EL (cell line): ENCODE data around the gene PARD3.
"Not testable (repeated sequence)": the region's sequence is repeated elsewhere in the genome, so short reads cannot be mapped to it uniquely, and the experiment has no call there.

Source experiments
- DNase-seq: peaks from one replicate; pipeline ENCODE4 v3.0.0-alpha.2; 2016

Gene PARD3

DNA sequence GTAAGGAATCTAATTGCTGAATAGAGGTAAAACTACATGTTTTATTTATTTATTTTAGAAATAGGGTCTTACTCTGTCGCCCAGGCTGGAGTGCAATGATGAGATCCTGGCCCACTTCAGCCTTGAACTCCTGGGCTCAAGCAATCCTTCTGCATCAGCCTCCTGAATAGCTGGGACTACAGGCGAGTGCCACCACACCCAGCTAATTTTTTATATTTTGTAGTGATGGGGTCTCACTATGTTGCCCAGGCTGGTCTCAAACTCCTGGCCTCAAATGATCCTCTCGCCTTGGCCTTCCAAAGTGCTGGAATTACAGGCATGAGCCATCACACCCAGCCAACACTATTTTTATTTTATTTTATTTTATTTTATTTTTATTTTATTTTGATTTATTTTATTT lies 170.3 kb downstream of the PARD3 start:
- not testable (repeated sequence) for DNase-seq

DNA sequence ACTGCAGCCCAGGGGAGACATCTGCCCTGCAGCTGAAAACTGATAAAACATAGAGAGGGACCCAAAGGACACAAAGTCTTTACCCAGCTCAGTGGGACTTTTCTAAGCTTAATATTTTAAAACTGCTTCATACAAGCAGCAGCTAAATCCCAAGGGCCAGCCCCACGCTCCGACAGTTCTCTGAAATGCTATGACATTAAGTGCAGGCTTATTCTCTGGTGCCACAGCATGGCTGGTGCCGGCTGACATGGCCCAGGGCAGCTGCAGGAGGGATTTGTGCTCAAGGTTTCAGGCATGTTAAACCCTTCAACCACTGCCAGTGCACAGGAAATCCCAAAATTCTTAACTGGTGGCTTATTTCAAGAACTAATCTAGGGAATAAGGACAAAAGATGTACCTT lies 170.9 kb downstream of the PARD3 start:
- DNase-seq = no peak

DNA sequence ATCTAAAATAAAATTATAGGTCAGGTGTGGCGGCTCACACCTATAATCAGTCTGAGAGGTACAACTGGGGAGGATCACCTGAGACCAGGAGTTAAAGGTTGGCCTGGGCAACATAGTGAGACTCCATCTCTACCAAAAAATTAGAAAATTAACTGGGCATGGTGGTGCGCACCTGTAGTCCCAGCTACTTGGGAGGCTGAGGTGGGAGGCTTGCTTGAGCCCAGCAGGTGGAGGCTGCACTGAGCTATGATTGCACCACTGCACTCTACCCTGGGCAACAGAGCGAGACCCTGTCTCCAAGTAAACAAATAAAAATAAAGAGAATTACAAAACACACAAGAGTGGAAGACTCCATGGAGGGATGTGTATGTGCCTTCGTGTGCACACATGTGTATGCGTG lies 171.5 kb downstream of the PARD3 start:
- no peak for DNase-seq

DNA sequence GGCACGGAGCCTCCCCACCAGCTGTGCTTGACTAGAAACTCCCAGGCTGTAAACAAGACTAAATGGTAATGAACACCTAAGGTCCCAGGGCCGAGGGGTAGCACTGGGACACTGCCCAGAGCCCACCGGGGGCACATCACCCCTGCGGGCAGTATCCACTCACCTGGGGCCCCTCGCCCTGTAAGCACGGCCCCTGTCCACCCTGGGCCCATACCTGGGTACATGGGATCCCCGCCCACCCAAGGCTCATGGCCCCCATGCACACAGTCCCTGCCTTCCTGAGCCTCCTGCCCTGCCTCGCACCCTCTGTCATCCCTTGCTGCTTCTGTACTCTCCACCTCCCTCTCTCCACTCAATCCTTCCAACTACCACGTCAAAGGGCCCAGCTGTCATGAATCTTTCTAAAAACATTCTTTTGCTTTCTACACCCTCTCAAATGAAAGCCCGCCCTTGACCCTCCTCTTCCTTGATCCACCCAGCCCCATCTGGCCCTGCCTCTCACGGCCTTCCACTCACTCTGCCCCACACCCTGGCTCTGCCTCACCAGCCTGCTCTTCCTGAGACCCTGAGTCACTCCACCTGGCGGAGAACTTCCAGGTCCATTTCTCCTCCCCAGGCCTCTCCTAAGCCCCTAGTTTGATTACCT lies 173.1 kb downstream of the PARD3 start:
- no peak for DNase-seq

DNA sequence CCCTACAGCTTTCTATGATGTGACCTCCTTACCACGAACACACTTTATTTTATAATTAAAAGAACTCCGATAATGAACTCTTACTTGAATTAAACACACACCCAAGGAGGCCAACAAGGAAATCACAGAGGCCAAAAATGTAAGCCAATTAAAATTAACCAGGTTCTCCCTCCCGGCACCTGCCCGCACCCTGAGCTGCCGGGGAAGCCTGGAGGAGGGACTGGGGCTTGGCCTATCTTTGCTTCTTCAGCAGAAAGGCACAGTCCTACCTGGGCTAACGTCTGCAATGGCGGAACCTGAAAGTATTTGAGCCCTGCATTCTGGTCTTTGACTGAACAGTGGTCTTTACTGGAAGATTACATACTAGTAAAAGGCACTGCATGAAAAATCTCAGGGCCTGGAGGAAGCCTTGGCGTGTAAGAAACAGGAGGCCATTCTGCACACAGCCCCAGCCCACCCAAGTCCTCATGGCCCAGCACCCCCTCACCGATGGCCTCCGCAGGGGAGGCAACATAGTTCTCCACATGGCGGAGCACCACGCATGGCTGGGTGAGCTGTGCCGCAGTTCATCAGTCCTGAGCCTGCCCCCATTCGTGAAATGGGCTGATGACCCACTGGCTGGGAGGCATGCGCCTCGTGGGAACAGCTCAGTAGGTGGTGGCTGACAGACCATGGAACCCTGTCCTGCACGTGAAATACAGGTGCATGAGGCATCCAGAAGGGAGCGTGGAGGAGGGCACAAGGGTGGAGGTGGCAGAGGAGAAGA lies 173.8 kb downstream of the PARD3 start:
- DNase-seq = no peak

DNA sequence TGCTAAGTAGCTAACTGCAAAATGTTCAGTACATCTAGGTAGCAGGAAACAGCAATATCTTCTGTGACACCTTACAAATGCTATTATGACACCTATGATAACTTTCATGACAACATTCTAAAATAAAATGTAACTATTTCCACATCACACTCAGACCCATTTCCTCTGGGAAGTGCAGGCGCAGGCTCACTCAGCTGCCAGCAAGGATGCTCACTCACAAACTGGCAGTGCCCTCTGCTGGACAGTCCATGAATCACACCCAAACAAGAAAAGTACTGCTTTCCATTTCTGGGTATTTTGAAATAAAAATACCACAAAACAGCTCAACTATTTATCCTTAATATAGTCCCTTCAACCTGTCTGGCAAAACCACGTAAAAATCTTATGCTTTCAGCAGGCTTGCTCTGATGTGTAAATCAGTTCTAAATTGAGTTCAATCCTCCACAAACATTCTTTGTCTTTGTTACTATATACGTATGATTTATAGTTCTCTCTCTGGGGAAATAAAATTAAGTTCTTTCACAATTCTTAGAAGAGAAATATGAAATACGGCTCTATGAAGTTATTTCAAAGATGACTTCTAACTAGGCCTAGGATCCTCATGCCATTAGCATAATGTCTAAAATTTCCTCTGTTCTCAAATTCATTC lies 176.6 kb downstream of the PARD3 start:
- DNase-seq = peak; percentile 78

DNA sequence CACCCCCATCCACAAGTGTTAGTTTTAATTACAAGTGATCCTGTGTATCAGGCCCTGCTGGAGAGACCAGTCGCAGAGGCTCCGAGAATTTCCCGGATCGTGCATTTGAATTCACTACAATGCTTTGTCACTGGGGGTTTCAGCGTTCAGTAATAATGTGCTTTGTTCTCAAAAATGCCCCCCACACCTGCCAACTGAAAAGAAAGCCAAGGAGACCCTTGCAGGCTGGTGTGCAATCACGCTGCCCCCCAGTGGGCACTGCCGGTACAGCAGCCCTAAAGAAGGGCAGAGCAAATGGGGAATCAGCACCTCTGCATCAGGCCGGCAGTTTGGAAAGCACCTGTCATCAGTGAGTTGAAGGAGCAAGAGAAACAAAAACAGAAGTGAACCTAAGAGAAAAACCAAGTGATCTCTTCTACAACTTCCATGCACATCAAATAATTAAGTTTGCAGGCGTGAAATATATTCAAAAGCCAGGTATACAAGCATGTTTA lies 177.6 kb downstream of the PARD3 start:
- DNase-seq = peak; percentile 41

DNA sequence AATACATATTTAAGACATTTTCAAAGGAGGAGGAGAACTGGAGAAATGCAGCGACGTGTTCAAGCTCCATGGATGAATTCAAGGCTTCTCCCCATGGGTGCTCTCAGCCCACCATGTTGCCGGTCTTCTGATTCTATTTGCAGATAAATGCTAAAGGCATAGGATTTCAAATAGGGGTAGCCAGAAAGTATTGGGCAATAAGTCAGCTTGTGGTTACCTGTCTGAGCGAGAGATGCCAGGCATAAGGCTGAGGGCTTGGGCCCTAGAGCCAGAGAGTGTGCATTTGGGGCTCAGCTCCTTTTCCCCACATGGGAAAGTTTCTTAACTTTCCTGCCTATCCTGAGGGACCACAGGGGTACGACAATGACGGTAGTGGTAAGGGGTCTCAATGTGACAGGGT lies 180.0 kb downstream of the PARD3 start:
- DNase-seq = no peak

DNA sequence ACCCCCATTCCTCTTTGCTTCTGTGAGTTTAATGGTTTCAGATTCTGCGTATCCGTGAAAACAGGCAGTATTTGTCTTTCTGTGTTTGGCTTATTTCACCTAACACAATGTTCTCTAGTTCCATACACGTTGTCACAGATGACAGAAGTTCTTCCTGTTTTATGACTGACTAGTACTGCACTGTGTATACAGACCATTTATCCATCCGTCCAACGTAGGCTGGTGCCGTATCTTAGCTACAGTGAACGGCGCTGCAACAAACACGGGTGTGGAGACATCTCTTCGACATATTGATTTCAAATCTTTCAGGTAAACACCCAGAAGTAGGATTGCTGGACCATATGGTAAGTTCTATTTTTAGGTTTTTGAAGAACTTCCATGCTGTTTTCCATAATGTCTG lies 181.7 kb downstream of the PARD3 start:
- DNase-seq = no peak

DNA sequence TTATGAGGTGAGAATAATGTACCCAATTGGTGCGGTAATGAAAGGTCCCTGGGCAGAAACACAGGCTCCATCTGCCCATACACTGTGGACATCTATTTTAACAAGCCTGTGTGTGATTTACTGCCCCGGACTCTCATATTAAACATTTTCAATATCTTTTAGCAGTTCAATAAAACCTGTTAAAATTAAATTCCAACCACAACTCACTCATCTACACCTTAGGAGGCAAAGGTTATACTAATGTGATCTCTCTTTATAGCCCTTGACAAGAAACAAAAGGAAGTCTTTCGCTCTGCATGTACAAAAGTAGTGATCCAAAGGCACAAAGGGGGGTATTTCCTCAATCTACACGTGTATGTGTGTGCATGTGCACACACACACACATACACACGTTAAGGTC lies 186.0 kb downstream of the PARD3 start:
- DNase-seq = no peak

DNA sequence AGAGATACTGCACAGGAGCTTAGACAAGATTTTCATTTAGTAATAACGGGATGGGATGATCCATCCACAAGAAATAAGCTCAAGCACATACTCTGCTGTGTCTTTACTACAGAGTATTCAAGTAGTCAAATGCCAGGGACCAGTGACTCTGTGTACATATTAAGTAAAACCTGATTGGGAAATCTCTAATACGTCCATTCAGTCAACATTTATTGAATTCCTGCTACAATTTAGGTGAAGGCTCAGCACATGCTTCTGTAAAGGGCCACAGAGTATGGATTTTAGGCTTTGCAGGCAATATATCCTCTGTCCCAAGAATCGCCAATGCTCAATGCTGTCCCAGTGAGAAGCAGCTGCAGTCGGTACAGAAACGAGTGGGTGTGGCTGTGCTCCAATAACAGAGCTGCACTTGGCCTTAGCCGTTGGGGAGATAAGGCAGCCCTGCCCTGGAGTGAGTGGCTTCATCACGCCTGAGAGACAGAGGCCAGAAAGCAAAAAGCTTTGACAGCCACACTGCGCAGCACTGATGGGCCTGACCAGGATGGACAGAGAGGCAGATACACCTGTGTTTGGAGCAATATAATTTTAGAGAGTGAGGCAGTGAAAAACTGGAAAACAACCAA lies 186.8 kb downstream of the PARD3 start:
- no peak for DNase-seq

DNA sequence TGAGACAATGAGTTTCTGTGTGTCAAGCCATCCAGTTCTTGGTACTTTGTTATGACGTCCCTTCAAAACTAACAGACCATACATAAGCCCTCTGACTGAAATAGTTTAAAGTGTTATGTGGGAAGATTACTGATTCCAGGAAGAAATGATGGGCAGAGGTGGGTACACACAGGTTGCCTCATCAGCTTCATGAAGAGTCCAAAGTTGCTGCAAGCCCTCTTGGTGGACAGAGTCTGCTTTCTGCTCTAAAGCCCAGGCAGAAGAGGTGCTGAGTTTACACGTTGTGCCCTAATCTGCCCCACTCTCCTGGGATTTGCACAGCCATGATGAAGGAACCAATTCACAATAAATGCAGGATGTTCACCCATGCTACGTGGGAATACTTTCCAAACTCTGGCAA lies 187.4 kb downstream of the PARD3 start:
- DNase-seq = no peak

DNA sequence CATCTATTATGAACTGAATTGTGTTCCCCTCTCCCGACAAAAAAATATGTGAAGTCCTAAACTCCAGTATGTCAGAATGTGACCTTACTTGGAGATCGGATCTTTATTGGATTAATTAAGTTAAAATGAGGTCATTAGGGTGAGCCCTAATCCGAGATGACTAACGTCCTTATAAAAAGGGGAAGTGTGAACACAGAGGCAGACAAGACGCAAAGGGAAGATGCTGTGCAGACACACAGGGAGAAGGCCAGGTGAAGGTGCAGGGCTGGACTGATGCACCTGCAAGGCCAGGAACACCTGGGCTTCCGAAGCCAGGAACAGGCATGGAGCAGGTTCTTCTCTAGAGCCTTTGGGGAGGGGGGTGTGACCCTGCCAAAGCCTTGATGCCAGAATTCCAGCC lies 187.8 kb downstream of the PARD3 start:
- DNase-seq = no peak

DNA sequence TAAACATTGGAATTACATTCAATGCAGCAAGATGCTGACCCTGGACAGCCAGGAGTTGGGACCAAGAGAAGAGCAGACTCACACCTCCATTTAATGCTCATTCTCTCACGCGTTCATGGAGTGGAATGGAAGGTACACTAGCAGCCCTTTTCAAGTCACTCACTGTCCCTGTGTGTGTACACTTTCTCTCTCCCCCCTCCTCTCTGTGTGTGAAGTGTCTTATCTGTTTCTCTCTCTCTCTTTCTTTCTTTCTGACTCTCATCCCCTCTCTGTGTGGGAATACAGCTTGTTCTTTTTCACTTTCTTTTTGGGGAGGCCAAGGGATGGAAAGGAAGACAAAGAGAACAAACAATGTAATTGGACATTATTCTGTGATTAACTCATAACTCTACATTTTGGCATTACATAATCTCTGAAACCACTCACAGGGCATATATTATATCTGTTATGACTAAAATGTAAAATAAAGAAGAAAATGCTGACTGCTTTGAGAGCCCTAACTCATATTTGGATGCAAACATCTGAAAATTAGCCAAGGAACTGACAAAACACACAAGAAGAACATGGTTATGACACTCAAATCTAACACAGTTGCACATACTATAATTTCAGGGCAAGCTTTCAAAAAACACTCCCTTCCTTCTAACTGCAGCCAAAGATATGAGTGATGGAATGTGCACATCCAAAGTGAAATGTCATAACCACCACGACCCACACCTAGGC lies 188.8 kb downstream of the PARD3 start:
- peak; percentile 10 for DNase-seq

DNA sequence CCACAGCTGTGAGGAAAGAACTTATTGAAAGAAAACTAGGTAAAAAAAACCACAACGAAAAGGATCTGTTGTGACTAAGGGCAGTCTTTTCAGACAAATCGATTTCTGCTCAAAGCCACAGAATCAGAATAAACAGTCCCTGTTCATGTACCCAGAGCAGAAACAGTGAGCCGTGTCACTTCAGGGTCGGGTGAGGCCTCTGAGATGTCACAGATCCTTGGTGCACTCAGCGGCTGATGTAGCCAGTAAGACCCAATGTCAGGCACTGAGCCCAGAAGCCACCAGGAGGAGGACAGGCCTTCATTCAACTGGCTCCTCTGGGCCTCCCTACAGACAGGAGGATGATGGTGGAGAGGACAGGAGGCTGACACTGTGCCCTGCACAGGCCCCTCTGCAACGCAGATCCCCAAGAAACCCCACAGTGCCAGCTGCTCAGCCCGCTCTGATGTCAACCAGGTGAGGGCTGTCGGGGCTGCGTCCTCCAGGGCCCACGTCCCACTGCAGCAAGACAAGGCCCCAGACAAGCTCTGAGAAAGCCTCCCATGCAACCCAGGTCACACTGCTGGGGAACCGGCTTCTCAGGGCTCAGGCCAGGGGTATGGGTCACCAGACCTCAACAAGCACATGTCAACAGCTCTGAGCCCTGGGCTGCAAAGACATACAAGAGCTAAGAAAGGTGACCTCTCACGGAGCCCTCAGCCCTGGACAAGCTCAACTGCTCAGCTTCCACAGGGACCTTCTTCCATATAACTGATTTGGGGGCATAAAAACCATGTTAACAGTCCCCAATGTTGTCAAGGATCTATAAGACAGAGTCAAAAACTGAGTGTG lies 190.6 kb downstream of the PARD3 start:
- no peak for DNase-seq

DNA sequence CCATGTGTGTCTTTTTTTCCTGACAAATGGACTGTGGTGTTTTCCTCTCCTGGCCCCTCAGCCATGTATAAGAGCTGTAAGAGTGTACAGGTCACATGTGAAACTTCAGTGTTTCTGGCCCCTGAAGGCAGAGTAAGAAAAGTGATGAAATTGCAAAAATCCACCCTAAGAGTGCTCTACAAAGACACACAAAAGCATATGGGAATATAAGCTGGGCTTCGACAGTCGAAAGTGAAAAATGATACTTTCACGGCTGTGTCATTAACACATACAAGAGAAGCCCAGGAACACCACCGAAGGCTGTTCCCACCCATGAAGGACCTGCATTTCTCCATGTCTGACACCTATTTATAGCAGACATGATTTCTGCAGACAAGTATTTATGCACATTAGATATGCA lies 192.2 kb downstream of the PARD3 start:
- DNase-seq = no peak

DNA sequence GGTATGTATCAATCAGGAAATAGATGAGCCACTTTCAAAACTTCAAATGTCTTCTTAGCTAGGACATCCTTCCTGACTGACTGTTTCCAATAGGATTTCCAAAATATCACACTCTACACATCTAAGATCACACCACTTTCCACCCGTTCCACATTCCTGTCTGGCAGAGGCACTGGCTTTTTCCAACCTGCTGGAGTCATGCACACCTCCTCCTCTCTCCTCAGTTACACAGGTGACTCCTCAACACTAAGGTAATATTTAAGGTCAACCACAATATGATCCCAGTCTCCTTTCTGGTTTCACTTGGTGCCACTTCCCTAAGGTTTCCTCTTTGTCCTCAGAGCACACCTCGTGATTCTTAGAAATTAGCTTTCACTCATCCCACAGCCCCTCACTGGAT lies 196.5 kb downstream of the PARD3 start:
- DNase-seq = no peak

DNA sequence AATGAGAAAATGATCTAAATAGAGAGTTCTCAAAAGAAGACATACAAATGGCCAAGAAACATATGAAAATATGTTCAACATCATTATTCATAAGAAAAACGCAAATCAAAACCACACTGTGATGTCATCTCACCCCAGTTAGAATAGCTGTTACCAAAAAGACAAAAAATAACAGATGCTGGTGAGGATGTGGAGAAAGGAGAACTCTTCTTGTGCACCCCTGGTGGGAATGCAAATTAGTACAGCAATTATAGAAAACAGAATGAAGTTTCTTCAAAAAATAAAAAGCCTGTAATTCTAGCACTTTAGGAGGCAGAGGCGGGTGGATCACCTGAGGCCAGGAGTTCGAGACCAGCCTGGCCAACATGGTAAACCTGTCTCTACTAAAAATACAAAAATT lies 199.3 kb downstream of the PARD3 start:
- DNase-seq = peak; percentile 27

DNA sequence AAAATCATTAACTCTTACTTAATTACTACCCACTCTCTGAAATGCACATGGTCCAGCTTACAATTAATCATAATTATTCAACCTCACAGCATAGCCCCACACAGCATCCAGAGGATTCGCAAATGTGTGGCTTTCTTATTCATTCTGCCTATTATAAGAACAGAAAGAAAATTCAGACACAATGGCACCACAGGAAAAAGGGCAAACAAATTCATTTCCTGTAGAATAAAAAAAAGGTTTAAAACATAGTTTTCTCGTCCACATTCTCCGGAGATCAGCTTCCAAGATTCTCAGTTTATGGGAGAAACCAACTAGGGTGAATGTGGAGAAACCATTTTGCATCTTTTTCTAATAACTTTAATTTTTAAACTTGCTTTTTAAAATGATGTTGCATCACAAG lies 201.6 kb downstream of the PARD3 start:
- DNase-seq = no peak

DNA sequence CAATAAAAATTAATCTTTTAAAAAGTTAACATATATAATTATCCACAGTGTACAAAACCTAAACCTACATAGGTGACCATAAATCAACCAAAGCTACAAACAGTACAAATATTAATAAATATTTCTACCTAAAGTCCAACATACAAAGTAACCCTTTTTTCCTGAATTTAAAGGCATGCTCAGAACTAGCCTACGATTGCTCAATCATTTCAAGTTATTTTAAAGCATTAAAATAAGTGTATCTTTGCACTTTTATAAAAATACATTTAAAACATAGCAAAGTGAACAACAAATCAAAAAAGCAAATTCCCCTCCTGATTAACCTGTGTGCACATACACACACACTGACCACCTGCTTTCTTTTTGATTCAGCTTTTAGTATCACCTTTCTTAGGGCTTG lies 202.2 kb downstream of the PARD3 start:
- no peak for DNase-seq

DNA sequence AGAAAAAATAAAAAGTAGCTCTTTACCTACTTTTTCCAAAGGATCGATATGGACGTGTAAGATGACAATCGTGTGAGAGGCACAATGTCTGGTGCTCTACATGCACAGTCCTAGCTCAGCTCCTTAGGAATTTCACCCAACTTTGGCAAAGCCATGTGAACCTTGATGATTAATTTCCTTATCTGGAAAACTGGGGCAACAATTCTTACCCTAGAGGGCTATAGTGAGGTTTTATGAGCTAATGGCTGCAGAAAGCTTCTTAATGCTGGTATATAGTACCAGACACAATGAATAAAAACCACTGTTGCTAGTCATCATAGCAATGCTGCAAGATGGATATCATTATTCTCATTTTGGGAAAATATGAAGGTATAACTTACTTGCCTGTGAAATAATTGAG lies 202.7 kb downstream of the PARD3 start:
- peak; percentile 58 for DNase-seq
